ENCODE data around the gene PNMA1.
A peak's percentile ranks its signal among the peaks of the same experiment; 100 is the strongest.

The PNMA1 gene

DNA sequence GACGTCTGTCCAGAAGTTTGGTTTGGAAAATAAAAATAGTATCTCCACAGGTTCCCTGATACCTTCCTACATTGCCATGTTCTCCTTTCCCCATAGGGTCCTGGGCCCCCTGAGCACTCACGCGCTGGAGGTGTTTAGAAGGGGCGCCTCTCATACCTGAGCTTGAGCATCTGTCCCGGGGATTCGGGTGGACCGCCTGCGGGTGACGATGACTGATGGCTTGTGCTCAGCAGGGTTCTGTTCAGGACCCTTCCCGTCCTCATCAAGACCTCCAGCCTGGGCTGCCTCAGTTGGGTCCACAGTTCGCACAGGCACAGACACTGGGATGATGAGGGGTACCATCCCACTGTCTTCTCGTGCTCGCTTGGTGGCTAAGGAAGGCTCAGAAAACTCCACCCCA lies 22.7 kb upstream of the PNMA1 start:
- DNase-seq (ENCODE audit: low read depth), result no peak

DNA sequence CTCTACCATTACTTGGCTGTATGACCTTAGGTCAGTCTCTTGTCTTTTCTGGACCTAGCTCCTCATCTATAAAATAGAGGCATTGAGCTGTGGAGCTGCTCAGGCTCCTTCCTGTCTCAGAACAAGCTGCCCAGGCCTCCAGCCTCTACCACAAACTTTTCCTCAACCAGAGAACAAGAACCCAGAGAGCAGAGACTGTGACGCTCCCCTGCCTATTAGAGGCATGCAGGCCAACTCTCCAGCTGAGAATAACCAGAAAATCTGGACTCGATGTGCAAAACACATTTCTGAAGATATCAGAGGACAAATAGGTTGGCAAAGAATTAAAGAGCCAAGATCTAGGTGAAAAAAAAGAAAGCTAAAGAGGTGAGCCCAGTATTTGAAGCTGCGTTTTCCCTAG lies 17.8 kb upstream of the PNMA1 start:
- DNase-seq (ENCODE audit: low read depth), result no peak

DNA sequence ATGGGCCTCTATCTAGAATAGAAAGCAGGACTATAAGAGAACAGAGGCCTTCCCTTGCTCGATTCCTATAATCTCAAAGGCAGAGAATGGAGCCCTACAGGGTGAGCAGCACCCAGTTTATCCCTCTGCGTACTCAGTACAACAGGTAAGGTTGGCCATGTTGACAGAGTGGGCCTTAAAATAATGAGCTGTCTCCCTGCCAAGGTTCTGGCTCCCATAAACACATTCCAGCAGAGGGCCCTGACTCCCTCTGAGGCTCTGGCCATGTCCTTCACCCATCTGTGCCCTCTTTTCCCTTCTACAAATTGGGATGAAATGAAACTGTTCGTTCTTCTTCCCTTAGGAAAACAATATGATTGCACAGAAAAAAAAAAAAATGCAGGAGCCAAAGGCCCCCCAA lies 16.9 kb upstream of the PNMA1 start:
- no peak for DNase-seq (ENCODE audit: low read depth)

- no peak for DNase-seq (ENCODE audit: low read depth)
These were observed 15.5 kb upstream of the PNMA1 start for GRCh38 chr14:73729556-73730265.

- peak; percentile 67 for DNase-seq (ENCODE audit: low read depth)
These were observed 14.6 kb upstream of the PNMA1 start for GRCh38 chr14:73728717-73729330.

GRCh38 chr14:73727166-73727565 lies 13.0 kb upstream of the PNMA1 start:
- DNase-seq (ENCODE audit: low read depth), result no peak

DNA sequence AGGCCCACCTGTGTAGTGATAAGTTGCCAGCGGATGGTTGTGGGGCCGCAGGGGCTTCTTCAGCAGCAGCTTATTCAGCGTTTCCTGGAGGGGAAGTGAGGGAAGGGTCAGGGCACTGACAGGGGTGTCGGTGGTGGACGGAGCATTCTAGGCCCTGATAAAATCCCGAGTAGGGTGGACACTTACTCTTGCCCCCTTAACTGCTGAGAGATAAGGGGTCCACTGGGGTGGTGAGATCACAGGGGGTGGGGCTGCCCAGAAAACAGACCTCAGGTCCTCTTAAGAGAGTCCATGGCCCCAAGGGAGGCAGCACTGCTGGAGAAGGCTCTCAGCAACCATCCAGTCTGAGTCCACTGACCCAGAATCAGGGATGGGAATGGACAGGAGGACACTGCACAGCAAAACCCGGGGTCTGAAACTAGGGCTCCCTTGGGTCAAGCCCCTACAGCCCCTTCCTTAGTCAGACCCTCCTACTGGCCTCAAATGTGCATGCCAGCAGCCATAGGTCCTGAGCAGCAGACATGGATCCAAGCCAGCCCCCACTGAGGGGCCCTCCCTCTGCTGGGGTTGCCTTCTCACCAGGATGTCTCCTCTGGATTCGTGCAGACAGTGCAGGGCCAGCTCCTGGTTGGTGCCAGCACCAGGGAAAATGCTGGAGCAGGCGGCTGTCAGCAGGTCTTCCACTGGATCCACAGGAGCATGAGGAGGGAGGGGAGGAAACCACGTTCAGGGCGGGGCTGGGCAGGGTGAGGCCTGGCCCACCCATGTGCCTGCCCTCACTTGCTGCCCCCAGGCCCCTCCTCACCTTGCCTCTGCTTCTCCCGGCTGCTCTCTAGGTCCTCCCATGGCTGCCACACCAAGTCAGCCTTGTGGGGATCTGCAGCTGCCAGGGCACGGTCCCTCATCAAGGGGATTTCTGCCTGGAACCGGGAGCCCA lies 12.1 kb upstream of the PNMA1 start:
- DNase-seq (ENCODE audit: low read depth), result no peak

GRCh38 chr14:73725116-73726024 lies 11.2 kb upstream of the PNMA1 start:
- no peak for DNase-seq (ENCODE audit: low read depth)

DNA sequence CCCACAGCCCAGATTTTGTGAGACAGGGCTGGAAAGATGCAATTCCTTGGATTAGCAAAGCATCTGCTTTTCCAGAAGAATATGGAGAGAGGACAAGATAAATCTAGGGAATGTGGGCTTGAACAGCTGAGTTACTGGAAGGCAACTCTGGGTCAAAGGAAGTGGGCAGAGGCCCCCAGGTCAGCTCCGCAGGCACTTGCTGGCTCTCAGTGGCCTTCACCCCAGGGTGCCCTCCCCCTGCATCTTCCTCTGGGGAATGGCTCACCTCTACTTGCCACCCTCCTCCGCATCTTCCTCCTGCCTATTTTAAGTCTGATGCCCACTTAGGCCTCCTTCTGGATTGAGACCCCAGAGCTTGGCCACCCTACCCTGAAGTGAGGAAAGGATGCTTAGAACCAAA lies 10.5 kb upstream of the PNMA1 start:
- no peak for DNase-seq (ENCODE audit: low read depth)

DNA sequence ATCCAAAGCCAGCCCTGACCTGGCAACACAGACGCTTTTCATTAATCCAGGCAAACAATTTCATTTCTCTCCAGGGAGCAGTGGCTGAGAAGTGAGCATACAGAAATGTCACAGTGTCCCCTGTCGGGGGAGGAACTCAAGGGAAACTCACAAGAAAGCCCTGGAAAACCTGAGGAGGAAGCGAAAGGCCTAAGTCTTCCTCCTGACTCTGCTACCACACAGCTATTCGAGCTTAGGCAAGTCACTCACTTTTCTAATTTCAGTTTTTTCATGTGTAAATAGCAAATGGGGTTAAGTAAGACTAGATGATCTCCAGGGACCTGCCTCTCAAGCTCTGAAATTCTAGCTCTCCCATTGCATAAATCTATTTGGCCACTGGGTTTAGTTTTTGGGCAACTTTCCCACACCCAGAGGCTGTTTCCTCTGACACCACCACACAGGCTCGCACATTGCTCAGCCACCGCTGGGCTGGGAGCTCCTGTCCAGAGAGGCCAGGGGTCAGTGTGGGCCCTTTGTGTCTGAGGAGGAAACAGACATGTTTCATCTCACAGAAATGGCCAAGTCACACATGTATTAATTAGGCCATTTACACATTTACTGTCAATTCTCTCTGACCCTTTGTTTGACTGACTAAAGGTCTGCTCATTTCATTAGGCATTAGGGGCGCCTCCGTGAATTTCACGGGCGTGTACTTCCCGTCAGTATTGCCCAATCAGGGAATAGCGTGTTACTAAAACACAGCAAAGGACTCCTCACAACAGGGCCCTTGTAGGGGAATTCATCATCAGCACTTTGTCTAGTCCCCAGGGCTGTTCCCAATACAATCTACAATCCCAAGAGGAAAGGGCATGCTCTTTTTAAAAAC lies 9.8 kb upstream of the PNMA1 start:
- DNase-seq (ENCODE audit: low read depth), result peak; percentile 99

DNA sequence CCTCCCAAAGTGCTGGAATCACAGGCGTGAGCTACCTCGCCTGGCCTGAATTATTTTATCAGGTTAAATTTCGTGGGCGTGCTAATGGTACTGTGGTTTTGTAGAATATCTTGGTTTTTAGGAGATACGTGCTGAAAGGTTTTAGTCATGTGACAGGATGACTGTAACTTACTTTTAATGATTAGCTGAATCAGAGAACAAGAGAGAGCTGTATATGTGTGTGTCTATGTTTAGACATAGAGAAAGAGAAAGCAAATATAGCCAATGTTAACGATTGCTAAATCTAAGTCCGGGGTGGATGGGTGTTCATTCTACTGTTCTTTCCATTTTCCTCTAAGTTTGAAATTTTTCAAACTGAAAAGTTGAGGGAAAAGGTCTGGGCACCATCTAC lies 9.2 kb upstream of the PNMA1 start:
- no peak for DNase-seq (ENCODE audit: low read depth)

- DNase-seq (ENCODE audit: low read depth), result no peak
These were observed 8.4 kb upstream of the PNMA1 start for GRCh38 chr14:73722581-73722980.

- DNase-seq (ENCODE audit: low read depth), result no peak
These were observed 7.1 kb upstream of the PNMA1 start for GRCh38 chr14:73721101-73721821.

GRCh38 chr14:73720636-73721035 lies 6.5 kb upstream of the PNMA1 start:
- no peak for DNase-seq (ENCODE audit: low read depth)

- no peak for DNase-seq (ENCODE audit: low read depth)
These were observed 5.6 kb upstream of the PNMA1 start for GRCh38 chr14:73719791-73720190.

GRCh38 chr14:73719361-73719760 lies 5.2 kb upstream of the PNMA1 start:
- no peak for DNase-seq (ENCODE audit: low read depth)

GRCh38 chr14:73718418-73719251 lies 4.5 kb upstream of the PNMA1 start:
- DNase-seq (ENCODE audit: low read depth), result no peak

- no peak for DNase-seq (ENCODE audit: low read depth)
These were observed 3.7 kb upstream of the PNMA1 start for GRCh38 chr14:73717711-73718417.

- DNase-seq (ENCODE audit: low read depth), result no peak
These were observed 3.1 kb upstream of the PNMA1 start for GRCh38 chr14:73717266-73717665.

Data from fibroblast of the conjunctiva (primary cell).